WTC11 (cell line): ENCODE measurements around the gene OXSR1.

Experiments
- AFF4 ChIP-seq: sonication (generic); formaldehyde crosslinking; IDR thresholded peaks from 2 replicates; pipeline ENCODE4 v1.8.1; 2023; ENCODE audit warnings: mild to moderate bottlenecking, missing genetic modification reagents, borderline replicate concordance
- CTCF ChIP-seq: fragments of 200-600 bp; IDR thresholded peaks from 2 replicates; pipeline ENCODE4 v1.8.0; 2022; ENCODE audit warnings: antibody characterized with exemption
- JUN ChIP-seq: sonication (generic); formaldehyde crosslinking; IDR thresholded peaks from 2 replicates; pipeline ENCODE4 v1.8.0; 2023; ENCODE audit warnings: mild to moderate bottlenecking, missing genetic modification reagents
- NFATC4 ChIP-seq: fragments of 250-450 bp; sonication (Bioruptor Pico); IDR thresholded peaks from 2 replicates; pipeline ENCODE4 v1.9.0; 2021; ENCODE audit warnings: mild to moderate bottlenecking
- NR3C1 ChIP-seq: sonication (generic); formaldehyde crosslinking; conservative IDR thresholded peaks from 2 replicates; pipeline ENCODE4 v1.8.1; 2023; ENCODE audit warnings: low read depth, mild to moderate bottlenecking, missing genetic modification reagents
- SP1 ChIP-seq: sonication (generic); formaldehyde crosslinking; conservative IDR thresholded peaks from 2 replicates; pipeline ENCODE4 v1.8.1; 2022; ENCODE audit warnings: missing genetic modification reagents
- ZNF396 ChIP-seq: fragments of 250-450 bp; sonication (Bioruptor Pico); IDR thresholded peaks from 2 replicates; pipeline ENCODE4 v1.8.0; 2021; ENCODE audit warnings: mild to moderate bottlenecking, moderate library complexity, borderline replicate concordance

DNA sequence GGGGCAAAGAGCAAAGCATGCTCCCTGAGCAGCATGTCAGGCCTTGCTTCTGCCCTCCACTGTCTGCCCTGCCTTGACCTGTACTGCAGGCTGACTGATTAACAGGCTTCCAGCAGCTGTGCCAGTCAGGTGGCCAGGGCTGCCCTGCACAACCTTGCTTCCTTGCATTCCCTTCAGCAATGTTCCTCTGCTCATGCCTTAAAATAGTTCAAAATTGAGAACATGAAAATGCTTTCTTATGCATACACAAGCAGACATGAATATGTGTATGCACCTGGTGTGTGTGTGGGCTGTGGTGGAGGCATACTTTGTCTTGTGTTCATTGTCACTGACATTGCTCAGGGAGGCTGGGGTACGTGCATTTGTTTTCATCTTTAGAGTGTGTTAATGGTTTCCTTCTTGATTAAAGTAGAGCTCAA, 99.0 kb downstream of the OXSR1 start:
- TF ChIP-seq CTCF (no peak), AFF4 (CRISPR knock-in tag) (no peak), NR3C1 (CRISPR knock-in tag) (no peak), SP1 (CRISPR knock-in tag) (no peak), NFATC4 (CRISPR knock-in tag) (no peak), JUN (CRISPR knock-in tag) (no peak), ZNF396 (CRISPR knock-in tag) (no peak)
